ENCODE results near the gene GIGYF2.

GRCh38 chr2:232903989-232904388 is 206.9 kb downstream of the GIGYF2 start:
- no peak for TF ChIP-seq EZH2phosphoT487 (IDR thresholded peaks at IDR 0.05; ENCODE audit: low read depth, severe bottlenecking, unreplicated experiment)
- TF ChIP-seq CTCF (IDR thresholded peaks at IDR 0.05; ENCODE audit: poor library complexity): no peak
- TF ChIP-seq EZH2 (IDR thresholded peaks at IDR 0.05; ENCODE audit: borderline replicate concordance): no peak

All from hepatocyte (in vitro differentiated cells).